Suppressor macrophage (primary cell): ENCODE results near the gene MACO1.
"Not testable (repeated sequence)": the region's sequence is repeated elsewhere in the genome, so short reads cannot be mapped to it uniquely, and the experiment has no call there.

Experiments
- DNase-seq, 4 experiments: peaks; one replicate each; pipeline ENCODE4 v3.0.0-alpha.2; 2020 to 2022
- total RNA-seq, 17 experiments: gene quantifications; one replicate each; lab custom pipeline; 2026; ENCODE audit warnings: mixed read lengths in 6 of 17, inconsistent platforms in 3 of 17; lab: John Stamatoyannopoulos, UW

Gene MACO1, protein sequence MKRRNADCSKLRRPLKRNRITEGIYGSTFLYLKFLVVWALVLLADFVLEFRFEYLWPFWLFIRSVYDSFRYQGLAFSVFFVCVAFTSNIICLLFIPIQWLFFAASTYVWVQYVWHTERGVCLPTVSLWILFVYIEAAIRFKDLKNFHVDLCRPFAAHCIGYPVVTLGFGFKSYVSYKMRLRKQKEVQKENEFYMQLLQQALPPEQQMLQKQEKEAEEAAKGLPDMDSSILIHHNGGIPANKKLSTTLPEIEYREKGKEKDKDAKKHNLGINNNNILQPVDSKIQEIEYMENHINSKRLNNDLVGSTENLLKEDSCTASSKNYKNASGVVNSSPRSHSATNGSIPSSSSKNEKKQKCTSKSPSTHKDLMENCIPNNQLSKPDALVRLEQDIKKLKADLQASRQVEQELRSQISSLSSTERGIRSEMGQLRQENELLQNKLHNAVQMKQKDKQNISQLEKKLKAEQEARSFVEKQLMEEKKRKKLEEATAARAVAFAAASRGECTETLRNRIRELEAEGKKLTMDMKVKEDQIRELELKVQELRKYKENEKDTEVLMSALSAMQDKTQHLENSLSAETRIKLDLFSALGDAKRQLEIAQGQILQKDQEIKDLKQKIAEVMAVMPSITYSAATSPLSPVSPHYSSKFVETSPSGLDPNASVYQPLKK
- total RNA-seq = 20.7 to 32.6 (median 25.9) reads per million in 17 experiments

DNA sequence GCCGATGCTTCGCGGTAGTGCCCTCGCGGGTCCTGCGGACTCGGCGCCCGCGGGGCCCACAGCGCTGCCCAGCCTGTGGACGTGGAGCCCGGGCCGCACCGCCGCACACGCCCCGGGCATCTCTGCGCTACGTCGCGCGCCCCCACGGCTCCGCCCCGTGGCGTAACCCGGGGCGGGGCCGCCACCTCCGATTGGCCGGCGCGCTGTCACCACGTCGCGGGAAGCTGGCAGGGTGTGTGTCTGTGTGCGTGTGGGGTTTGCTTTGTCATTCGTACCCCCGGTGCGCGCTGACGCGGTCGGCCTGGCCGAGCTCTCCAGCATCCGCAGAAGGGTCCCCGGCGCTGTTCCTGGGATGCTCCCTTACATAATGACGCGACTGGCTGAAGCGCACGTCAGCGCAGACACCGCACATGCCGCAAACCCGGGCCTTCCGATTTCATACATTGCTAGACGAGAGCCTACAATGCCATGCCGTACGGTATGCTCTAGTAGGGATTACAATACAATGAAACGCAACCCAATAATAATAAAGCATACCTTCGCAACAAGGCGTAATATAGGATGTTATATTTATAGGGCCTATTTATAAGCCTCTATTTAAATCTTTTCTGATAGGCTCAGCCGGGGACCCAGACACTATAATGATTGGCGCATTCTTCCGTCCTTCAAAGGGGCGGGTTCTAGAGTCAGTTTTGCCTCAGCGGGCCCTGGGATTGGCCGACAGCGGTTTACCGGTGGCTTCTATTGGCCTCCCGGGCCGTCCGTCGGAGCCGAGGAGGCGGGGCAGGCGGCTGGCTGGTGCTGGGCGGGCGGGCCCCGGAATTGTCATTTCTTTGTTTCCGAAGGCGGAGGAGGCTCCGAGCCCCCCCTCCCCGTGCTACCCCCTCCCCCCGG, at the start of gene MACO1:
MACO1 (plus strand) TSS at position 825 of the 894 bp plus-strand sequence. CDS start 202 bp downstream, outside the sequence.
- peak; percentile 97 to 98 (median 98) for DNase-seq

DNA sequence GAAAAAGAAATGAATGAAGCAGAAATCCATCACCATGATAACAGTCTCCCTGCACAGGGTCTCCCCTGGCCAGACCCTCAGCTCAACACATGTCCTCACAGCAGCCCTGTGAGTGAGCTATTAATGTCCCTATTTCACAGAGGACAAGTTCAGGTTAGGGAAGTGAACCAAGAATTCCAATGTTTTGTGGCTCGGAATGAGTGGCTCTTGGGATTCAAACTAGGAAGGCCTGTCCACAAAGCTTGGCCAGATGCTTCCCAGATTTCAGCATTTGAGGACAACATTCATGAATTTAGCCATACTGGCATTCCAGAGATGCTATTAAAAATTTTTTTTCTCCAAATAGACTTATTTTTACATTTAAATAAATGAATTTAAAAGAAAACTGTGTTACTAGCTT, 48.2 kb upstream of the MACO1 start:
- DNase-seq = not testable (repeated sequence)

DNA sequence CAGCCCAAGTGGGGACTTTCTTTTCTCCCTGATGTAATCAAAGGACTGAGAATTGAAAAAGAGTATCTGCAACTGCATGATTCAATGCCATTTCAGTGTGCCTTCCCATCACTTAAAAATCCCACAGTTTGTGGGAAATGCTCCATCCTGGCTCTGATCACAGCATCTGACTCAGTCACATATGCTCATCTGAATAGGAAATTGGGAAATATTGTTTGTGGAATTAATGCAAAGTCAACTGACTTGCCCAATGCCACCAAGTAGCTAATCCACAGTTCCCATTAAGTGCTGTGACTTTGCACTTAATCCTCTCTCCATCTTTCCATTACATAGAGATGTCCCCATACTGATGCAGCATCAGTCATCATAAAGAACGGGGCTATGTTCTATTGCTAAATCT, 47.6 kb upstream of the MACO1 start:
- DNase-seq = peak; percentile 68 to 89 (median 74)

DNA sequence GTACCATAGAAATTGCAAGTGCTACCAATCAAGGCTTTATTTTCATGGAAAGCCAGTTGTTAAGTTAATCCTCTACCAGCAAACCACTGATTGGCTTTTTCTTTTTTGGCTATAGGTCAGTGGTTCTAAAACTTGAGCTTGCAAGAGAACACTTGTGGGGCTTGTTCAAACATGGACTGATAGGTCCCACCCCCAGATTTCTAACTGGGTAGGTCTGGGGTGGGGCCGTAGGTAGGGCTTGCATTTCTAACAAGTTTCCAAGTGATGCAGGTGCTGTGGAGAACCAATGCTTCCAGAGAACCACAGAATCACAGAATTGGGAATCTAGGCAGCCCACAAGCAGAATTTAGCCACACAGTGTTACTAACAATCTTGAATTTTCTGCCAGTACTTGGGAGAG, 46.8 kb upstream of the MACO1 start:
- not testable (repeated sequence) for DNase-seq

DNA sequence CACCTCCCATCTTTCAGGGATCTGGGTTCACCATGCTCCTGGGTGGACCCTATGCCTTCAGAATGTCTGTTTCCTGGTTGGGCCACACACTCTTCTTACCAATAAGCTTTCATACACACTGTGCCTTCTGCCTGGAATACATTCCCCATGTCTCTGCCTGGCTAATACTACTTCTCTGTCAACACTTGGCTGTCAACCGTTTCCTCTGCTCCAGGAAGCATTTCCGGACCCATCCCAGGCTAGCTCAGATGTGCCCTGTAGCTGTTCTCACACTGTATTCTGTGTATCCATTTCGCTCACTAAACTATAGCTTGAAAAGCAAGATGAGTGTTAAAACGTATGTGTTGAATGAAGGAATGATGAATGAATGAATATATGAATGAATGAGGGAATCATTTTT, 43.6 kb upstream of the MACO1 start:
- DNase-seq = not testable (repeated sequence)

DNA sequence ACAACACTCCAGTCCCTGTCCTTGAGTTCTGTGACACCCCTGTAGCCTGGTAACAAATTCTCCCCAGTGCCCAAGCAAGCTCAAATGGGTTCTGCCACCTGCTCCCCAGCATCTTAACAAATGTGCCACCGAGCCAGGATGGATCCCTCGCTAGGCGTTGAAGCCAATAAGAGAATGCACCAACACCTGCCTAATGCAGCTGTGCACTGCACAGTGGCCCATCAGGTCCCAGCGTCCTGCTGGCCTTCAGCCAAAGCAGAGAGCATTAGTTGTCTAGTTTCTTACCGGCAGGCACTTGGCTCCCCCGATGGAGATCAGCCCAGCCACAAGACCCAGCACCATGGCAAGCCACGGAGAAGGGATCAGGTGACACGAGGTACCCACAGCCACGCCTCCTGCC, 42.0 kb upstream of the MACO1 start:
- not testable (repeated sequence) for DNase-seq

DNA sequence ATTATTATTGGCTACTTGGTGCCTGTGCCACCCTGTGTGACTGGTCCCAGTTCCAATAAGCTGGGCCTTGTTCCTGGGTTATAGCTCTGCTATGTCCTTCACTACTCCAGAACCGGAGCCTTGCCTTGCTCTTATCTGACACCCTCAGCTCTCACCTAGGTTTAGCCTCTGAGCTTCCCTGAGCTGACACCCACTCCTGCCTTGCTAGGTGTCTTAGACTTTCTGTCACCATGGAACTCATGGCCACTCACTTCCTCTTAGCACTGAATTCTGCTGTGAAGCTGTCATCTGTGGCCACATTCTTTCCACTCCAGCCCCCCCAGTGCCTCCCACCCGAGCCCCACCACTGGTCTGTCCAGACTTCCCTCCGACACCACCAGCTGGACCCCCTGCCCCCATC, 41.0 kb upstream of the MACO1 start:
- DNase-seq = not testable (repeated sequence)

DNA sequence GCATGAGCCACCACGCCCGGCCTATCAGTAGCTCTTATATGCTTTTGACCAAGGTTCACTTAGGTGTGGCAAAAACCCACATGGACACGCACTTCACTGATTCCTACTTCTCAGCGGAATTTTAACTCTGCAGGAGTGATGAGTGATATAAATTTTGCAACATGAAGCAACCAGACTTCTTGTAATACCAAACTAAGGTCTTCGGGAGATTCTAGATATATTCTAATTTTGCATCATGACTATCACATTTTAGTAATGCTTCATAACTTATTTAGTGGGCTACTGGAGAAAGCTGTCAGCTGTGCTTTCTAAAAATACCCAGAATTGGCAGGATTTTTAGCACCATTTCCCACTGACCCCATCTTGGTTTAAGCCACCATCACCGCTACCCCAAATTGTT, 37.9 kb upstream of the MACO1 start:
- DNase-seq = no peak

DNA sequence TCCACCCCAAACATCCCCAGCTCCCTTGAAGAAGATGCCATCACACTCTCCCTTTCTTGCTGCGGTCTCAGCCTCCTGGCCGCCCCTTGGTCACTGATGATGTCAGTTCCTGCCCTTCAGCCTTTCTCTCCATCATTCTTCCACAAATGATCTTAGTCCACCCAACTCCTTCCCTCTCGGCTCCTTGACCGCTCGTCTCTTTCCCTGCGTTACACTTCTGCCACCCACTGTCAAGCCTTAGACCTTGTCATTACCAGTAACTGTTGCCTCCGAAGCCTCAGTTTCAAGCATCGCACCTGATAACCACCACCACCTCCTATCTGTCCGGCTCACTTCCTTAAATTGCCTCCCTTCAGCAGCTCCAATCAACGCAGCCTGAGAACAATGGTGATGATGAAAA, 33.1 kb upstream of the MACO1 start:
- not testable (repeated sequence) for DNase-seq

DNA sequence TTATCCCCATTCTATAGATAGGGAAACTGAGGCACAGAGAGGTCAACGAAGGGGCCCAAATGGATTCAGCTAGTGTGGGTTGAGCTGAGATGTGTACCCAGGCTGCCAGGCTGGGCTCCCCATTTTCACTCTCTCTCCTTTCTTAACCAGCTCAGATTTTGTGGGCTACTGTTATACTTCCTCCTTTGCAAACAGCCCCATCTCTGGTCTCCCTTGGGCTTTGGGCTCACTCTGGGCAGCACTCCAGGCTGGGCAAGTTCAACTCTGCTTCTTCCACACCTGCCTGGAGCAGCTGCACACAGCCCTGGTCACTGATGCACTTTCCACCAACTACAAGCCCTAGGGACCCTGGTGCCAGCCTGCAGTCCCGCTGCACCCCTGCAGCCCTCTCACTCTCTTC, 32.6 kb upstream of the MACO1 start:
- not testable (repeated sequence) for DNase-seq

DNA sequence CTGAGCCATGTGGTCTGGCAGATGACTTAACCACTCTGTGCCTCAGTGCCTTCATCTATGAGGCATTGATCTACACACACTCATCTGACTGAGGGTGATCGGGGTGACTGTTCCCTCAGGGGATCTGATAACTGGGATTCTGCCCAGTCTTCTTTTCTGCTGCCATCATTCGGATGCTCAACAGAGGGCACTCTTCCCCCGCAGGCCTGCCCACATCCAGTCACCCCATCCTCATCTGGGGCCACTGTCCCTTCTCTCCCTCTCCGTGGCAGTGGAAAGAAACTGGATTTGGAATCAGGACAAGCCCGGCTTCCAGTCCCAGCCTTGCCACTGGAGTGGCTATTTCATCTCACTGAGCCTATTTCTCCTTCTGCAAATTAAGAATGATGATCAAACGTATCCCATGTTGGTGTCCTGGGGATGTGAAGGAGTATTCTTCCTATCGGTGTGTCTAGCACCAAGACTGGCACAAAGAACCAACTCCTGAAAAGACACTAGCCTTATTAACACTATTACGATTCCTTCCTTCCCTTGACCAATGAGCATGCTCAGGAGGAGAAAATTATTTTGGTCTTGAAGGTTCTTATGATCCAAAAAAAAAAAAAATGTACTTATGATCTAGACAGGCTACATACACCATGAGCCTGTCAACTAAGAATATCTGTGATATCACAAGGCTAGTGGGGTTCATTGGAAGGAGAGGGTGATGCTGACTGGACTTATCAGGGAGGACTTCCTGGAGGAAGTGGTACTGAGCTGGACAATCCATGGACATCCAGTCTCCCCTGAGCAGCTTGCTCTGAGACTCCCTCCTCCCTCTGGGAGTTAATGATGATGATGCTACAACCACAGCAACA, 27.5 kb upstream of the MACO1 start:
- DNase-seq = not testable (repeated sequence)

DNA sequence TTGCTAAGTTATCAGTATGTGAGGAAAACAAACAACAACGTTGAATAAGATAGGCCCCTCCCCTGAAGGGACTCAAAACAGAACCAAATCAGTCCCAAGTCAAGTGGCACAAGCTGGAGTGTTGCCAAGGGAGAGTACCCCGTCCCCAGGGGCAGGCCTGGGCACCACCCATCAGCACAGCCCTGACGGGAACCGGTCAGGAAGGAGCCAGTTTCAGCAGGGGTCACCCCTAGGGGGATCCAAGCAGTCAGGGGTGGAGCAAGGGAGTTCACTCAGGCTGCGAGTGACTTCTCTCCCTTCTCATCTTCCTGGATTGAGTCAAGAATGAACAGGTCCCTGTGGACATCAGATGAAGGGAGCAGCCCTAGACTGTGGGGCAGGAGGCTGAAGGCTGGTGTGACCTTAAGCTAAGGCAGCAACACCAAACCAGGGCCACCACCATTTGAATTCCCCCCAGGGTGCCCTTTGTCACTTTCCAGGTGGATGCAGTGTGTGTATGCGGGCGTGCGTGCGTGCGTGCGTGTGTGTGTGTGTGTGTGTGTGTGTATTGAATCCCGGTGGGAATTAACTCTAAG, 24.9 kb upstream of the MACO1 start:
- DNase-seq = not testable (repeated sequence)

DNA sequence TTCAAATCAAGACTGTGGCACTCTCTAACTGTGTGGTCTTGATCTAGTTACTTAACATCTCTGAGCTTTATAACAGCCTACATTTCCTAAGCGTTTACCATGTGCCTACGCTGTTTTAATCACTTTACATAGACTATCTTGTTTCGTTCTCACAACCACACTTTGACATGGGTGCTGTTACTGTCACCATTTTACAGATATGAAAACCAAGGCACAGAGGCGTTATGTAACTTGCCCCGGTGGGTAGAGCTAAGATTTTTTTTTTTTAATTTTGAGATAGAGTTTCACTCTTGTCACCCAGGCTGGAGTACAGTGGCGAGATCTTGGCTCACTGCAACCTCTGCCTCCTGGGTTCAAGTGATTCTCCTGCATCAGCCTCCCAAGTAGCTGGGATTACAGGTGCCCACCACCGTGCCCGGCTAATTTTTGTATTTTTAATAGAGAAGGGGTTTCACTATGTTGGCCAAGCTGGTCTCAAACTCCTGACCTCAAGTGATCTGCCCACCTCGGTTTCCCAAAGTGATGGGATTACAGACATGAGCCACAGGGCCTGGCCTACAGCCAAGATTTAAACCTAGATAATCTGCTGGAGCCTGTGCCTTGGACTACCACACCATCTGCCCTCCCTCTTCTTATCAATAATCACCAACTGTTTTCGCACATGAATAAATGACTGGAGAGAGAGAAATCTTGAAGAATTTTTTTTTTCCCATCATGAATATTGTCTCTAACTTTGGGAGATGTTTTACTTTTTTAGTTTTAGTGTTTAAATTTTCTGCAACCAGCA, 20.9 kb upstream of the MACO1 start:
- DNase-seq = not testable (repeated sequence)

DNA sequence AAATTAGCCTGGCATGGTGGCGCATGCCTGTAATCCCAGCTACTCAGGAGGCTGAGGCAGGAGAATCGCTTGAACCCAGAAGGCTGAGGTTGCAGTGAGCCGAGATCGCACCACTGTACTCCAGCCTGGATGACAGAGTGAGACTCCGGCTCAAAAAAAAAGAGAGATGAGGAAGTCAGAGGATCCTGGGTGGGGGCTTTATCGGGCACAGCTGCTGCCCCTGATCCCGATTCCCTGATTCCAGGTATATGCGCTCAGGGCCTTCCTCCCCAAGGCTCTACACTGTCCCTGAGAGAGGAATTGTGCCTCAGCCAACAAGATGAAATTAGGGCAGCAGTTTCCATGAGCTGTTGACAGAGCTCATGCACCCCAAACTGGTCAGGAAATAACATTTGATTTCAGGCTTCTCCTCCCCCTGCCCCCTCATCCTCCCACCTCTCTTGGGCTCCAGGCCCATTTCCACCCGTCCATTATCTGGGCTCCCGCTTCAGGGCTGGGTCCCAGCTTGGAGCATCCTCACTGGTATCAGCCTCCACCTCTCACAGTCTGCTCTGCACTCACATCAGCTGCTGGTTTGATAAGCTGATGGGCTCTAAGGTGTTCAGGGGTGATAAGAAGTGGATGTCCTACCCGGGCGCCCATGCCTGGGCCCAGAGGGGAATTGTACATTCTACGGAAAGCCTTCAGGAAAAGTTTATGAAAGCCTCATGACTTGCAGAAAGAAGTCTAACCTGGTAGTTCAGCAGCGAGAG, 17.6 kb upstream of the MACO1 start:
- DNase-seq = not testable (repeated sequence)

DNA sequence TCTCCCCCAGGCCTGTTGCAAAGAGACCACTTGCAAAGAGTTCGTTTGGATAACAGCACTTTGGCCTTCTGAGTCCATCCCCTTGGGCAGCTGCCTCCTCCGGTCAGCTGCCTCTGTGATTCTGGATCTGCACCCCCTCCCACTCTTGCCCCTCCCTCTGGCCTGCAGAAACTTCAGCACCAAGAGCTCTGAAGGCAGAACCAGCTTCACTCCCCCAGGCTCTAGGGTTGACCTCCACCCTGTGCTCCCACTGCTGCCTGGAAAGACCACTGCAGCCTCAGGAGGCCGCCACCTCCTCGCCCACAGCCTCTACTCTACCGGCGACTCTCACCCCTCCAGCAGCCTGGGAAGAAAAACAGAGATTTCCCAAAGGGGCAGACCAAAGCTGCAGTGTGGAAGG, 16.5 kb upstream of the MACO1 start:
- not testable (repeated sequence) for DNase-seq

DNA sequence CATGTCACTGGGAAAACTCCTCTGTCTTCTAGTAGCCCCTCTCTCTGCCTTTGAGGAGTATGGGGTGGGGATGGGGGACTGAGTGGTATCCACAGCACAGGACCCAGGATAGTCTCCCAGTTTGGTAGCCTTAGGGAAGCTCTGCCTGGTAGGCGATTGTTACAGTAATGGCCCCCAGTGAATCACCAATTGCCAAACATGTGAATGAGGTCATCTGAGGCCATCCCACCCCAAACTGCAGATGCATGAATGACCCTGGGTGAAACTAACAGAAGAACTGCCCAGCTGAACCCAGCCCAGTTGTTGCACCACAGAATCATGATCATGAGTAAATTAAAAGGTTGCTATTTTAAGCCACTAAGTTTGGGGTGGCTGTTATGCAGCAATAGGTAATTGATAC, 16.1 kb upstream of the MACO1 start:
- DNase-seq = not testable (repeated sequence)

DNA sequence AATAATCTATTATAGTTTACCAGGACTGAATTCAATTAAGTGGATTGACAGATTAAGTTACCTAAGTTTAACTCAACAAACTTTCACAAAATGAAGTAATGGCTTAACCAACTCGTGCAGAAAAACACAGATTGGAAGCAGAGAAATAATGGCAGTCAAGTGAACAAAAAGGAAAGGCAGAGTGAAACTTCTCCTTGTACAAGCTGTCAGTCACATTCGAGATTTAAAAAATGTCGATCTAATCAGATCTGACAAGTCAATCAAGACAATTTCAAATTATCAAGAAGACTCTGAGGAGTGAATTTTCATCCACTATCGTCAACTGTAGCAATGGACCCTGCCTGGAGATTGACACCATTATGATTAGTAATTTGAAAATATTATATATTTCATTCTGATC, 13.4 kb upstream of the MACO1 start:
- DNase-seq = not testable (repeated sequence)

DNA sequence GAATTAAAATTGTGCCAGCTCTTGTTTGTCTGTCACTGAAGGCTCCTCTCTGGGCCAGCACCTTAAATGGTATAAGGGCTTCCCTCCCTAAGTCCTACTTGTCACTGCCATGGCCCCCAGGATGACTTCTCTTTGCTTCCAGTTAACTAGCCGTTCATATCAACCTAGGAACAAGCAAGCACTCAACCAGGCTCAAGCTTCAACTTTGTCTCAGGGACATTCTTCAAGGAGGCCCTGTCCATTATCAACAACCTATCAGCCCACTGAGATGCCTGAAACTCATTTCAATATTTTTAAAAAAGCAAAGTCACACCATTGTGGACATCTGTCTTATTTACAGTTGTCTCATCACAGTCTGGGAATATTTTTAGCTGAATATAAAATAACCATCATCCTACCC, 11.4 kb upstream of the MACO1 start:
- DNase-seq = not testable (repeated sequence)

DNA sequence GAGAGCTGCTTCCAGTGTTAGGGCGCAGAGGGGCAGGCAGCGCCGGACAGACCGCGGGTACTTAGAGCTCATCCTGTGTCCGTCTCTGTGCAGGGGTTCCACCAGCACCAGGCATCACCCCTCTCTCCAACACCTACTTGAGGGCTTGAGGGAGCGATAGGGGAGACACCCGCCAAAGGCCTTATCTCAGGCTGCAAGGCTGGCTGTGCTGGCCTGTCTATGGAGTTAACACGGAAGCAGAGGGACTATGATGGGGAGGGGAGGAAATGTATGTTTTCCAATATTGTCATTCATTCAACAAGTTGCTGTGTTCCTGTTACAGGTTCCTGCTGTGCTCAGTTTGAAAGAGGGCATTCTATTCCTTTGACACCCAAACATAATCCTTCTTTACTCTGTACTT, 10.0 kb upstream of the MACO1 start, which contains the start of gene RHCE:
RHCE (minus strand) TSS at position 111 of the 400 bp plus-strand sequence; CDS start at position 72, 39 bp downstream.
- DNase-seq = not testable (repeated sequence)

DNA sequence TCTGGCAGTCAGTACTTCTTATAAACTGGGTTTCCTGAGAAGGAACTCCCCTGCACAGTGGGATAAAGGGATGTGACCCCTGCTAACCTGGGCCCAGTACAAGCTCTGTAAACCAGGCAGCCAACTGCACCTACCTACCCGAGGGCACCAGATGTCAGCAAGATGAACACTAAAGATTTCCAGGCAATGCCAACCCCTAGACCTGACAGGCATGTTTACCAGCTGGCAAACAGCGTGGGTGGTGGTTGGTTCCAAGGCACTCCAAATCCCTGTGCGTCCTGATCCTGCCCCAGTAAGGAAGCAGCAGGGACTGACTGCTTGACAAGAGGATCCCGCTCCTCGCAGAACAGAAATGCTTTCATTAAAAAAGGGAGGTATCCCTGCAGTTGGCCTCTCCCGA, 7.5 kb upstream of the MACO1 start:
- DNase-seq = not testable (repeated sequence)
